Breast epithelium (tissue), 4 donors: ENCODE results near the gene NOTUM. TPM values are rescaled to one million over a fixed set of nuclear protein-coding genes. Genes with fewer than 3 reads are reported as not detected.

Experiments used
- DNase-seq, 2 donors: peaks; one replicate each; pipeline ENCODE4 v3.0.0-alpha.2; 2019; ENCODE audit warnings: low spot score in 2 of 2
- H3K27ac ChIP-seq, 2 donors: fragments of 200-600 bp; sonication (generic) in 1 of 2; one replicate each; pipeline ENCODE4 v1.5.1; 2016 to 2019; ENCODE audit warnings: mild to moderate bottlenecking in 1 of 2
- H3K27me3 ChIP-seq, 2 donors: fragments of 200-600 bp; sonication (generic) in 1 of 2; one replicate each; pipeline versions ENCODE4 v1.5.1 to v1.6.0; 2017 to 2019; ENCODE audit warnings: control low read depth in 1 of 2, mild to moderate bottlenecking in 1 of 2
- H3K36me3 ChIP-seq: fragments of 200-600 bp; one replicate; pipeline ENCODE4 v1.5.1; 2019
- H3K4me1 ChIP-seq, 2 donors: fragments of 200-600 bp; sonication (generic); one replicate each; pipeline ENCODE4 v1.5.1; 2016 to 2019; ENCODE audit warnings: control low read depth in 1 of 2
- H3K4me3 ChIP-seq, 3 donors: fragments of 200-600 bp; sonication (generic); 1 replicate in 2 of 3; 2 replicates in 1 of 3; pipeline ENCODE4 v1.5.1; 2016 to 2019; ENCODE audit warnings: mild to moderate bottlenecking in 3 of 3, moderate library complexity in 2 of 3
- H3K9me3 ChIP-seq, 2 donors: fragments of 200-600 bp; sonication (generic) in 1 of 2; one replicate each; pipeline ENCODE4 v1.5.1; 2016 to 2019; ENCODE audit warnings: control low read depth in 1 of 2
- CTCF ChIP-seq, 3 donors: fragments of 450-650 bp; IDR thresholded peaks; one replicate each; pipeline ENCODE4 v1.5.1; 2016 to 2017; ENCODE audit warnings: antibody characterized with exemption in 3 of 3, mild to moderate bottlenecking in 3 of 3, moderate library complexity in 3 of 3
- POLR2A ChIP-seq: fragments of 450-650 bp; IDR thresholded peaks from one replicate; pipeline ENCODE4 v1.6.1; 2016; ENCODE audit warnings: antibody characterized with exemption, mild to moderate bottlenecking, moderate library complexity
- POLR2AphosphoS5 ChIP-seq, 3 donors: sonication (generic); formaldehyde crosslinking; IDR thresholded peaks; one replicate each; pipeline ENCODE4 v1.6.1; 2017; ENCODE audit warnings: antibody characterized with exemption in 3 of 3
- intact Hi-C: fragments of 100-400 bp; cut with DNase I; formaldehyde crosslinking; loops from one replicate; pipeline ENCODE4 v1.15.1; 2023; ENCODE audit warnings: low total_unique reads
- total RNA-seq, 3 donors: library from RNA; depleted of rRNA; stranded (reverse); fragments of >200 nt; gene quantifications; one replicate each; pipeline ENCODE4 v1.1.0, GENCODE V29; 2016

NOTUM gene
- total RNA-seq, 3 donors from 2014 or later = 0.29 TPM; not detected in 2

GRCh38 chr17:81968850-81969812 is 8.1 kb upstream of the NOTUM start:
- H3K36me3 ChIP-seq = no peaks in the 10 kb centered on the region
- no peaks in the 10 kb centered on the region for H3K27me3 ChIP-seq
- TF ChIP-seq POLR2A = no peak
- no peak for TF ChIP-seq POLR2AphosphoS5 (IDR thresholded peaks at IDR 0.05)
- TF ChIP-seq CTCF (IDR thresholded peaks at IDR 0.05) = no peak
- intact Hi-C loops = no loop called here
- peaks cover 0 to 4% of the 10 kb centered on the region in 2 donors for H3K9me3 ChIP-seq
- DNase-seq = no peak
- H3K4me1 ChIP-seq = peaks cover 8 to 11% of the 10 kb centered on the region in 2 donors
- no peak overlapping the region for H3K4me3 ChIP-seq
- H3K27ac ChIP-seq = no peak overlapping the region

GRCh38 chr17:81968396-81968745 is 7.4 kb upstream of the NOTUM start:
- Histone ChIP-seq H3K27ac (no peak overlapping the region), H3K27me3 (peaks cover 0 to 4% of the 10 kb centered on the region in 2 donors), H3K4me1 (peaks cover 8 to 11% of the 10 kb centered on the region in 2 donors), H3K9me3 (peaks cover 0 to 1% of the 10 kb centered on the region in 2 donors), H3K4me3 (peak overlapping the region in 2 of 3 donors; percentile 32 to 40), H3K36me3 (no peaks in the 10 kb centered on the region)
- no peak for DNase-seq
- TF ChIP-seq POLR2A (no peak), POLR2AphosphoS5 (IDR thresholded peaks at IDR 0.05) (no peak), CTCF (IDR thresholded peaks at IDR 0.05) (no peak)
- intact Hi-C loops = no loop called here

GRCh38 chr17:81967533-81968395 is 6.8 kb upstream of the NOTUM start:
- peak in 1 of 2 donors; percentile 71 for DNase-seq
- Histone ChIP-seq H3K9me3 (no peaks in the 10 kb centered on the region), H3K27me3 (peaks cover 0 to 10% of the 10 kb centered on the region in 2 donors), H3K36me3 (no peaks in the 10 kb centered on the region), H3K4me3 (peak overlapping the region in 2 of 3 donors; percentile 32 to 40), H3K27ac (no peak overlapping the region), H3K4me1 (peaks cover 8 to 11% of the 10 kb centered on the region in 2 donors)
- intact Hi-C loops = no loop called here
- TF ChIP-seq POLR2A (no peak), POLR2AphosphoS5 (IDR thresholded peaks at IDR 0.05) (peak; percentile 32 to 52 (median 49))

- H3K9me3 ChIP-seq = no peaks in the 10 kb centered on the region
- no peaks in the 10 kb centered on the region for H3K36me3 ChIP-seq
- intact Hi-C loops = no loop called here
- H3K4me3 ChIP-seq = no peak overlapping the region
- DNase-seq = no peak
- no peak overlapping the region for H3K27ac ChIP-seq
- TF ChIP-seq CTCF (IDR thresholded peaks at IDR 0.05) (no peak), POLR2A (no peak), POLR2AphosphoS5 (IDR thresholded peaks at IDR 0.05) (no peak)
- H3K4me1 ChIP-seq = peaks cover 8 to 11% of the 10 kb centered on the region in 2 donors
- H3K27me3 ChIP-seq = peaks cover 0 to 15% of the 10 kb centered on the region in 2 donors
These were observed 6.2 kb upstream of the NOTUM start for GRCh38 chr17:81967244-81967532.

- intact Hi-C loops = no loop called here
- no peak for DNase-seq
- Histone ChIP-seq H3K27ac (no peak overlapping the region), H3K4me3 (no peak overlapping the region), H3K27me3 (peaks cover 5 to 21% of the 10 kb centered on the region in 2 donors), H3K9me3 (no peaks in the 10 kb centered on the region), H3K36me3 (no peaks in the 10 kb centered on the region), H3K4me1 (peaks cover 8 to 11% of the 10 kb centered on the region in 2 donors)
- TF ChIP-seq CTCF (IDR thresholded peaks at IDR 0.05) (no peak), POLR2A (no peak), POLR2AphosphoS5 (IDR thresholded peaks at IDR 0.05) (no peak)
These were observed 5.6 kb upstream of the NOTUM start for GRCh38 chr17:81966343-81967243.
